ENCODE results near the gene PRDM12.

Gene PRDM12

GRCh38 chr9:130729145-130729544 lies 64.8 kb downstream of the PRDM12 start:
- no peak for DNase-seq (ENCODE audit: low spot score)

DNA sequence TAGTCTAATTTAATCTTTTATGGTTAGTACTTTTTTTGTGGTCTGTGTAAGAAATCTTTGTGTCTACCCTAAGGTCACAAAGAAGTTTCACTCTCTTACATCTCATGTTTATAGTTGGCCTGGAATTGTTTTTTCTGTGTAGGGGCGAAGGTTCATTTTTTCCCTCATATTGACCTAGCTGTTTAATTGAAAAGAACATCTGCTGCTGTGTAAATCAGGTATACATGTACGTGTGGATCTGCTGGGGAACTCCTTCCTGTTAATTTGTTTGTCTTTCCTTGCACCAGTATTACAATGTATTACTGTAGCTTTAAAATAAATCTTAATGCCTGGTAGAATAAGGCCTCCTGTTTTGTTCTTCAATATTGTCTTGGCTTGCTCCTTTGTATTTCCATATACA lies 67.0 kb downstream of the PRDM12 start:
- no peak for DNase-seq (ENCODE audit: low spot score)

DNA sequence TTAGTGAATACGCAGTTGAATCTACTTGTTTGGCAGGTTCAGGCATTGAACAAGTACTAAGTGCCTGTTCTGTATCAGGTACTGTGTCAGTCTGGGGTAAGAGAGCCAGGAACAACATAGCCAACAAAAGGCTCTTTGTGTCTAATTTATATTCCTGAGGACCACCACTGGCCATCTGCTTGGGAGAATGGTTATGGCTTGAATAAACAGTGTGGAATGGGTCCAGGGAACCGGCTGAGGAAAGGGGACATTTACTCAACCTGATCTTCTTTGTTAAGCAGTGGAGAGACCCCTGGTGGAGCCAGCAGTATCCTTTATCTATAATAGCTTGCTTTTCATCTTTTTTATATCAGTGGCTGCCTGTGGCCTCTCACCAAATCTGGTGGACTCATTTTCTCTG lies 67.7 kb downstream of the PRDM12 start:
- no peak for DNase-seq (ENCODE audit: low spot score)
